HG03442 (cell line): ENCODE measurements around the gene HCST.

ENCODE experiments used
- ATAC-seq: cut with Tn5 transposase; IDR thresholded peaks from one replicate; pipeline ENCODE4 v1.9.1; 2021; ENCODE audit warnings: mild to moderate bottlenecking, moderate library complexity; ENCODE audit not compliant: unreplicated experiment

The HCST gene

DNA sequence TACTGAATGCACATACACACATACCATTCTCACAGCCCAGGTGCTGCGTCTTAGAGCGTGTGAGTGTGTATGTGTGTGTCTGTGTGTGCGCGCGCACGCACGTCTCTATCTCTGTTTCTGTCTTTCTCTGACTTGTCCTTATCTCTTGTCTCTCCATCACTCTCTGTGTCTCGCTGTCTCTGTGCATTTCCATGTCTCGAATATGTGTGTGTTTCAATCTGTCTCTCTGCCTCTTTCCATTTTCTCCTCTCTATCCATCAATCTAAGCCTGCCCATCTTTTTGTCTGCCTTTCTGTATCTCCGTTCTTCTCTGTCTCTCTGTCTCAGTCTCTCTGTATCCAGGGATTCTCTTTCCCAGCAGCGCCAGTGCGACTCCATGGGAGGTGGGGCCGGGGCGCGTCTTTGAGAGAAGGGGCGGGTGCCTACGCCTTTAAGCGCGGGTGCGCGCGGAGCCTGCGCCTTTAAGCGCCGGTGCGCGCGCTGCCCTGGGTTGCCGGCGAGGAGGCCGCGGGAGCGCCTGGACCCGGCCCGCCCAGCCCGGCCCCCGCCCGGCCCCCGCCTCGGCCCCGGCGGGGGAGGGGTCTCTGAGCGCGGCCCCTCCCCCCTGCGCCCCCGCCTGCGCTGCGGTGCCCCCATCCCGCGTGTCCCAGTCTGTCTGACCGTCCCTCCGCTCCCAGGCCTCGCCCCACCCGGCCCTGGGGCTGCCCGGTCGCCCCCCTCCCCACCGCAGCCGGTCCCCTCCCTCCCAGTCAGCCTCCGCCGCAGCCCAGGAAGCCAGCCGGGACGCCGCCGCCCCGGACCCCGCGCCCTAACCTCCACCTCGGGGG, 33.8 kb downstream of the HCST start, which contains the start of gene LRFN3:
Gene LRFN3 (plus strand): TSS at position 464 of the 827 bp plus-strand sequence. CDS start 3,052 bp downstream, outside the sequence.
- no peak for ATAC-seq

DNA sequence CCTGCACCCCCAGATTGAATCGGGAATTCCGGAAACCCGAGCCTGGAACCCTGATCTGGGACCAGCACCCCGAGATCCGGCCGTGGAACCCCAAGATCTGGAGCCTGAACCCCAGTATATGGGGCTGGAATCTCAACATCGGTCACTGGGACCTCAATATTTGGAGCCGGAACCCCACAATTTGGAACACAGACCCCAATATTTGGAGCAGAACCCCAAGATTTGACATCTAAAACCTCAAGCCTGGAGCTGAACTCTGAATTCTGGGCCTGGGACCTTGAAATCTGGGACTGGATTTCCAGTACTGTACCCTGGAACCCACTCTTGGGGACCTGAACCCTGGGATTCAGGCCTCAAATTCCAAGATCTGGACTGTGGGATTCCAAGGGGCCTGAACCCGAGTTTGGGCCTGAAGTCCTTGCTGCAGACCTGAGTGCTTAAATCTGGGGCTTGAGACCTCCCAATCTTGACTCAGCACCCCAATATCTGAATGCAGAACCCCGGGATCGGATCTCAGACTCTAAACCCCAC, 34.5 kb downstream of the HCST start:
- ATAC-seq: no peak

DNA sequence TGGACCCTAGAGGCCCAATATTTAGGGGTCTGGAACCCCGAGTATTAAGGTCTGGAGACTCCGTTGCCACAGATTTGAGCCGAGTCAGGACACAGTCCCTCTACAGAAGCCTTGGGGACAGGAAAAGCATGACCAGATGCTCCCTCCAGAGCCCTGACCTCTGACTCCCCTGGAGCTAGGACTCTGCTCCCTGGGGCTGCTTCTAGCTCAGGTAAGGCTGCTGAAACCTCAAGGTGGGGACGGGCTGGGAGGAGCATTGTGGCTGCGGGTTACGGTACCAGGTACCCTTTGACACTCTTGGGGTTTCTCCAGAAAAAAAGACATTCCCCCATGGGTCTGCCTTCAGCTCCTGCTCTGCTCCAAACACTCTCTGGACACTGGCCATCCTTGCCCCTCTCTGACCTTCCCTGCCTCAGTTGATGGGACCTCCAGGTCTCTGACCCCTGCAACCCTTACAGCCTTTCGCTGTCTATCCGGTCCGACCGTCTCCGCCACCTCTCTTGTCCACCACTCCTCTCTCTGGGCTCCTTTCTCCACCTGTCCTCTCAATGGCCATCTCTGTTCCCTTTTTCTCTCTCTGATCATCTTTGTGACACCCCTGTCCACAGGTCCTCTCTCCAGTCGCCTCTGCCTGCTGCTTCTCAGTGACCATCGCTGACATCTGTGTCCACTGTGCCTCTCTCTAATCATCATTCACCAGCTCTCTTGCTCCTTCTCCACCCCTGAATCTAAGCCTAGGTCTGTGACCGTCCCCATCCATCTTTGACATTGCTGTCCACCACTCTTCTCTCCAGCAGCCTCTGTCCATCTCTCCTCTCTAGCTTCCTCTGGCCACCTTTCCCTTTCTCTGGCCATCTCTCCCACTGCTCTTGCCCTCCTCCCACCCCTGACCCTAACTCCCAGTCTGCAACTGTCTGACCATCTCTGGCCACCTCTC, 35.3 kb downstream of the HCST start:
- ATAC-seq: no peak

DNA sequence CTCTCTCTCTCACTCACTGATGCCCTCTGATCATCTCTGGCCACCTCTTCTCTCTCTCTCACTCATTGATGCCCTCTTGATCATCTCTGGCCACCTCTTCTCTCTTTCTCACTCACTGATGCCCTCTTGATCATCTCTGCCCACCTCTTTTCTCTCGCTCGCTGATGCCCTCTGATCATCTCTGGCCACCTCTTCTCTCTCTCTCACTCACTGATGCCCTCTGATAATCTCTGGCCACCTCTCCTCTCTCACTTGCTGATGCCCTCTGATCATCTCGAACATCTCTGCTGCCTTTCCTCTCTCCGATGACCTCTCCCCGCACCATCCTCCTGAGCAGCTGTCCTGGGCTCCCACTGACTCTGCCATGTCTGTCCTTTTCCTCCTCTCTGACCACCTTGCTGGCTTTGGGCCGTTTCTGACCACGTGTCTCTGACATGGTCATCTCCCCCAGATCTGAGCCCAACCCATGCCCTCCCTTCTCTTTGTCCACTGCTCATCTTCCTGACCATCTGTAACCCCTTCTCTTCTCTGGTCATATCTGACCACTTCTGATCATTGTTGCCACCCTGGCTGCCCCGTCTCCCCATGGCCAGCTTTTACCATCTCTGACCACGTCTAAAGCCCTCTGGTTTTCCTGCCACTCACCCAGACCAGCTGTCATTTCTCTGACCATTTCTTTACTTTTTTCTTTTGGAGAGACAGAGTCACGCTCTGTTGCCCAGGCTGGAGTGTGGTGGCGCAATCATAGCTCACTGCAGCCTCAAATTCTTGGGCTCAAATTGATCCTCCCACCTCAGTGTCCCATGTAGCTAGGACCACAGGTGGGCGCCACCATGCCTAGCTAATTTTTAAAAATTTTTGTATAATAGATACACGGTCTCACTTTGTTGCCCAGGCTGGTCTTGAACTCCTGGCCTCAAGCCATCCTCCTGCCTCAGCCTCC, 36.2 kb downstream of the HCST start:
- no peak for ATAC-seq

DNA sequence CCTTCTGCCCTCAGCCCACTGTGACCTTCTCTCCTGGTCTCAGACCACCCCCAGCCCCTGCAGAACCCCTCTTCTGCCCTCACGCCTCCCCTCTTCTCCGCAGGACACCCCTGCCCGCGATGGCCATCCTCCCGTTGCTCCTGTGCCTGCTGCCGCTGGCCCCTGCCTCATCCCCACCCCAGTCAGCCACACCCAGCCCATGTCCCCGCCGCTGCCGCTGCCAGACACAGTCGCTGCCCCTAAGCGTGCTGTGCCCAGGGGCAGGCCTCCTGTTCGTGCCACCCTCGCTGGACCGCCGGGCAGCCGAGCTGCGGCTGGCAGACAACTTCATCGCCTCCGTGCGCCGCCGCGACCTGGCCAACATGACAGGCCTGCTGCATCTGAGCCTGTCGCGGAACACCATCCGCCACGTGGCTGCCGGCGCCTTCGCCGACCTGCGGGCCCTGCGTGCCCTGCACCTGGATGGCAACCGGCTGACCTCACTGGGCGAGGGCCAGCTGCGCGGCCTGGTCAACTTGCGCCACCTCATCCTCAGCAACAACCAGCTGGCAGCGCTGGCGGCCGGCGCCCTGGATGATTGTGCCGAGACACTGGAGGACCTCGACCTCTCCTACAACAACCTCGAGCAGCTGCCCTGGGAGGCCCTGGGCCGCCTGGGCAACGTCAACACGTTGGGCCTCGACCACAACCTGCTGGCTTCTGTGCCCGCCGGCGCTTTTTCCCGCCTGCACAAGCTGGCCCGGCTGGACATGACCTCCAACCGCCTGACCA, 37.2 kb downstream of the HCST start:
- no peak for ATAC-seq

DNA sequence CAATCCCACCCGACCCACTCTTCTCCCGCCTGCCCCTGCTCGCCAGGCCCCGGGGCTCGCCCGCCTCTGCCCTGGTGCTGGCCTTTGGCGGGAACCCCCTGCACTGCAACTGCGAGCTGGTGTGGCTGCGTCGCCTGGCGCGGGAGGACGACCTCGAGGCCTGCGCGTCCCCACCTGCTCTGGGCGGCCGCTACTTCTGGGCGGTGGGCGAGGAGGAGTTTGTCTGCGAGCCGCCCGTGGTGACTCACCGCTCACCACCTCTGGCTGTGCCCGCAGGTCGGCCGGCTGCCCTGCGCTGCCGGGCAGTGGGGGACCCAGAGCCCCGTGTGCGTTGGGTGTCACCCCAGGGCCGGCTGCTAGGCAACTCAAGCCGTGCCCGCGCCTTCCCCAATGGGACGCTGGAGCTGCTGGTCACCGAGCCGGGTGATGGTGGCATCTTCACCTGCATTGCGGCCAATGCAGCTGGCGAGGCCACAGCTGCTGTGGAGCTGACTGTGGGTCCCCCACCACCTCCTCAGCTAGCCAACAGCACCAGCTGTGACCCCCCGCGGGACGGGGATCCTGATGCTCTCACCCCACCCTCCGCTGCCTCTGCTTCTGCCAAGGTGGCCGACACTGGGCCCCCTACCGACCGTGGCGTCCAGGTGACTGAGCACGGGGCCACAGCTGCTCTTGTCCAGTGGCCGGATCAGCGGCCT, 37.9 kb downstream of the HCST start:
- ATAC-seq: no peak

DNA sequence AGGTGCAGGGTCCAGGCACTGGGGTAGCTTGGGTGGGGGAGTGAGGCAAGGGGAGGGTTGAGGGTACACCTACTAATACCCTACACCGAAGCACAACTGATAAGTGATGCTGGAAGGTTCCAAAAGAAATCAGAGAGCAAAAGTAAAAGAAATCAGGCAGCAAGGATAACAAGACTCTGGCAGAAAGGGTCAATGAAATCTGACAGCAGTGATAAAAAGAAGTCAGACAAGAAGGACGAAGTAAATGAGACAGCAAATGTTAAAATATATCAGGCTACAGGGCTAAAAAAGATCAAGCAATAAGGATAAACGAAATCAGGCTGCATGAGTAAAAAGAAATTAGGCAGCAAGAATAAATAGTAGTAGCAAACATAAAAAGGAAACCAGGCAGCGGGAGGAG, 38.5 kb downstream of the HCST start:
- no peak for ATAC-seq

DNA sequence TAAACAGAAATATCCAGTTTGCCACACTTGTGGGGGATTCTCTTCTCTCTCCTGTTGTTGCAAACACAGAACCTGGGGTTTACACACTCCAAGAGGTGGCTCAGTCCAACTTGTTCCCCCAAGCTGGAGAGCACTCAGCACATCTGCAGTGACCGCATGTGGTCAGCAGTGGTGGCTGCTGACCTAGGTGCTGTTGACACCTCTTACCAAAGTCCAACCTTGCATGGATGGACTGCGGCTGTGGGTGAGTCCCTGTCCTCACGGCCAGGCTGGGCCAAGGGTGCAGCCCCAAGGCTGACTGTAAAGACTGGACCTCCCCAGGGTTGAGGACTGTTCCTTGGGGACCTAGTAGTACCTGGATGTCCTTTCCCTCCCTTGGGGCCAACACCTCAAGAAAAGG, 39.9 kb downstream of the HCST start:
- ATAC-seq: no peak

DNA sequence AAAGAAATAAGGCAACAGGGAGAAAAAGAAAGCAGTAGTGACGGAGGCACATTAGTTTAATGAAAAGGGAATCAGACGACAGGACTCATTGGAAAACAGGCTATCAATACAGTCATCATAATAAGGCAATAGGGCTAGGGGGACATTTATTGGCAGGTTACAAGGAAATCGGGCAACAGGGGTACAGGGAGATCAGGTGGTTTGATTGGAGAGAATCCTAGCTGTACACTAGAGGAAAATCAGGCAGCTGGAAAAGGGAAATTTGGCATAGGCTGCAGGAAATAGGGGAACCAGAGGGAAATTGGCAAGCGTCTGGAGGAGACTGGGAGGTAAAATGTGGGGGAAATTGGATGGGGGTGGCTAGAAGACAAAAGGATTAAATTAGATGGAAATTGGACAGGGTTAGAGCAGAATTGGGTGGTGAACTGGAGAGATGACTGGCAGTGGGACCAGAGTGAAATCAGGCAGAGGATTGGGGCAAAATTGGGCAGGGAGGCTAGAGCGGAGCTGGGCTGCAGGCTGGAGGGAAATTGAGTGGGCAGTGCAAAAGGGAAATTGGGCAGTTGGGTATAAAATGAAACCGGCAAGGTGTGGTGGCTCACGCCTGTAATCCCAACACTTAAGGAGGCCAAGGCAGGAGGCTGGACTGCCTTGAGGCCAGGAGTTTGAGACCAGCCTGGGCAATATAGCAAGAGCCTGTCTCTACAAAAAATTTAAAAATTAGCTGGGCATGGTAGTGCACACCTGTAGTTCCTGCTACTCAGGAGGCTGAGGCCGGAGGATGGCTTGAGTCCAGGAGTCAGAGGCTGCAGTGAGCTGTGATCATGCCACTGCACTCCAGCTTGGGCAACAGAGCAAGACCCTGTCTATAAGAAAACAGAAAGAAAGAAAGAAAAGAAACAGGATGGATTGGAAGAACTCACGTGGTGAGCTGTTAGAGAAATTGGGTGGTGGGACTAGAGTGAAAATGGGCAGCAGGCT, 41.3 kb downstream of the HCST start:
- no peak for ATAC-seq

DNA sequence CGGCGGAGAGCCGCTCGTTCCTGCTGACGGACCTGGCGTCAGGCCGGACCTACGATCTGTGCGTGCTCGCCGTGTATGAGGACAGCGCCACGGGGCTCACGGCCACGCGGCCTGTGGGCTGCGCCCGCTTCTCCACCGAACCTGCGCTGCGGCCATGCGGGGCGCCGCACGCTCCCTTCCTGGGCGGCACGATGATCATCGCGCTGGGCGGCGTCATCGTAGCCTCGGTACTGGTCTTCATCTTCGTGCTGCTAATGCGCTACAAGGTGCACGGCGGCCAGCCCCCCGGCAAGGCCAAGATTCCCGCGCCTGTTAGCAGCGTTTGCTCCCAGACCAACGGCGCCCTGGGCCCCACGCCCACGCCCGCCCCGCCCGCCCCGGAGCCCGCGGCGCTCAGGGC, 42.2 kb downstream of the HCST start:
- ATAC-seq: no peak

DNA sequence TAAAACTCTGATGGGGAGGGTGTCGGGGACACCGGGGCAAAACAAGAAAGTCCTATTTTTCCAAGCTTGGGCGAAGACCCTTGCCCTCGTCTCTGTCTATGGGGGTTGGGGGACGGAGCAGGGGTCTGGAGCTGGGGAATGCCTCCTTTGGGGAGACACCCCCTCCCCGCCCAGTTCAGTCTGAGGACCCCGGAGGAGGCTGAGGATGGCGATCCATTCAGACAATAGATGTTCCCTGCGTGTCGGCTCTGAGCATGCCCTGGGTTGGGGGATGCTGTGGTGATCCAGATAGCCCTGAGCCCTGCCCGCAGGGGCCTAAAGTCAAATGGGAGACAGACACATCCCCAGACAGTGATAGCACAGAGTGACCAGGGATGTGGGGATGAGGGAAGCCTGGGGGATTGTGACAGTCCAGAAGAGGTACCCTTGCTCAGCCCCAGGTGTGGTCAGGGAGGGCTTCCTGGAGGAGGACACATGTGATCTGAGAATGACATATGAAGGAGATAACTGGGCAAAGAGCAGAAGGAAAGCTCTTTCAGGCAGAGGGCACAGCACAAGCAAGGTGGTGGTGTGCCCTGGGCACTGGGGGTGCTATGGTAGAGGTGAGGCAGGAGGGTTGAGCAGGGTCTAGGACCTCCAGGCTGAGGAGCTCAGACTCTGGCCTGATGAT, 42.9 kb downstream of the HCST start:
- ATAC-seq: no peak

DNA sequence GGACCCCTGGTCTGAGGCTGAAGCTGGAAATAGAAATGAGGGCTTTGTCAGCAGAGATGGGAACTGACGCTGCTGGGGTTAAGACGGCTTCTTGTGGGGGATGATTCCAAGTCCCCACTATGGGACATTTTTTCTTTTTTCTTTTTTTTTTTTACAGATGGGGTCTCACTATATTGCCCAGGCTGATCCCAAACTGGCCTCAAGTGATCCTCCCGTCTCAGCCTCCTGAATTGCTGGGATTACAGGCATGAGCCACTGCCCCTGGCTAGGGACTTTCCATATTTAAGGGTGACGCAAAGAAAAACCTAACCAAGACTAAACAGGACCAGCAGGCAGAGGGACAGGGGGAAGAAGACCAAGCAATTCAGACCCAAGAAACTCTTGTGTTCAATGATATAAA, 43.9 kb downstream of the HCST start:
- no peak for ATAC-seq

DNA sequence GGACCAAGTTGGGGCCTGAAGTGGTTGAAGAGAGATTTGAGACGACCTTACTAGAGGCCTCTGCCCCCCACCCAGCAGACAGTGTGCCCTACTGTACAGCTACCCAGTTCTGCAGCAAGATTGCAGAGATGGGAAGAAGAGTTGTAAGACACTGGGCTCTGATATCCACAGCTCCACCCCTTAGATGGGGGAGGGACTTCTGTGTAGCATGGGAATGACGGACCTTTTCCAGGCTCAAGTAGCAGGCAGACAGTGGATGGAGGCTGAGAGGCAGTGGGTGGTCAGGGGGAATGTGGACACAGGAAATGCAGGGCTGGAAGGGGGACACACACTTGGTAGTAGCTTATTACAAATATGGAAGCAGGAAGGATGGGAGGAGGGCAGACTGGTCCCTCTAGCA, 46.8 kb downstream of the HCST start:
- ATAC-seq: no peak
